Measurements from ENCODE around the gene CCDC92.

- TF ChIP-seq, protein P1, sequence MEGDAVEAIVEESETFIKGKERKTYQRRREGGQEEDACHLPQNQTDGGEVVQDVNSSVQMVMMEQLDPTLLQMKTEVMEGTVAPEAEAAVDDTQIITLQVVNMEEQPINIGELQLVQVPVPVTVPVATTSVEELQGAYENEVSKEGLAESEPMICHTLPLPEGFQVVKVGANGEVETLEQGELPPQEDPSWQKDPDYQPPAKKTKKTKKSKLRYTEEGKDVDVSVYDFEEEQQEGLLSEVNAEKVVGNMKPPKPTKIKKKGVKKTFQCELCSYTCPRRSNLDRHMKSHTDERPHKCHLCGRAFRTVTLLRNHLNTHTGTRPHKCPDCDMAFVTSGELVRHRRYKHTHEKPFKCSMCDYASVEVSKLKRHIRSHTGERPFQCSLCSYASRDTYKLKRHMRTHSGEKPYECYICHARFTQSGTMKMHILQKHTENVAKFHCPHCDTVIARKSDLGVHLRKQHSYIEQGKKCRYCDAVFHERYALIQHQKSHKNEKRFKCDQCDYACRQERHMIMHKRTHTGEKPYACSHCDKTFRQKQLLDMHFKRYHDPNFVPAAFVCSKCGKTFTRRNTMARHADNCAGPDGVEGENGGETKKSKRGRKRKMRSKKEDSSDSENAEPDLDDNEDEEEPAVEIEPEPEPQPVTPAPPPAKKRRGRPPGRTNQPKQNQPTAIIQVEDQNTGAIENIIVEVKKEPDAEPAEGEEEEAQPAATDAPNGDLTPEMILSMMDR (IDR thresholded peaks at IDR 0.05): no peak
- no peak for TF ChIP-seq POLR2A (IDR thresholded peaks at IDR 0.05)
These were observed 65.8 kb downstream of the CCDC92 start for GRCh38 chr12:123906711-123907420.
